Activated CD8-positive, alpha-beta T cell treated with anti-CD3 and anti-CD28 coated beads, Interleukin-2, amount 10 ng/mL, durations not matched to agents 7 days and 5 days (primary cell): ENCODE results near the gene TEX2. TPM values are rescaled to one million over a fixed set of nuclear protein-coding genes. Genes with fewer than 3 reads are reported as not detected.

Source experiments
- ATAC-seq: fragments of 150-1000 bp; cut with Tn5 transposase; one replicate; pipeline ENCODE4 v1.10.0; 2021; ENCODE audit warnings: moderate library complexity
- CTCF ChIA-PET: fragments of 350-600 bp; sonication (Branson Sonifier 250); formaldehyde crosslinking; loops from one replicate; lab custom pipeline; 2021; ENCODE audit warnings: antibody characterized with exemption; lab: Charles Lee
- POLR2A ChIA-PET: fragments of 350-600 bp; sonication (Branson Sonifier 250); formaldehyde crosslinking; loops from one replicate; lab custom pipeline; 2021; ENCODE audit warnings: antibody characterized with exemption; lab: Charles Lee
- DNase-seq: peaks from one replicate; pipeline ENCODE4 v3.0.0-alpha.2; 2020
- H3K27ac Mint-ChIP-seq: one replicate; pipeline ENCODE4 v1.8.0; 2021; ENCODE audit warnings: mild to moderate bottlenecking, mixed read lengths
- H3K27me3 Mint-ChIP-seq: one replicate; pipeline ENCODE4 v1.8.0; 2021; ENCODE audit warnings: low read depth, mixed read lengths
- H3K36me3 Mint-ChIP-seq: one replicate; pipeline ENCODE4 v1.8.0; 2021; ENCODE audit warnings: low read depth, mixed read lengths
- H3K4me1 Mint-ChIP-seq: one replicate; pipeline ENCODE4 v1.8.0; 2021; ENCODE audit warnings: low read depth, mixed read lengths
- H3K4me3 Mint-ChIP-seq: one replicate; pipeline ENCODE4 v1.8.0; 2021; ENCODE audit warnings: mild to moderate bottlenecking, mixed read lengths
- H3K9me3 Mint-ChIP-seq: one replicate; pipeline ENCODE4 v1.8.0; 2022; ENCODE audit warnings: mixed read lengths; ENCODE audit not compliant: insufficient read depth
- total RNA-seq, 2 experiments: library from RNA; stranded (reverse); gene quantifications; one replicate each; pipeline ENCODE4 v1.2.3, GENCODE V29; 2021

The TEX2 gene
- total RNA-seq, 2 experiments from 2014 or later, result 16.1 to 16.2 TPM

- DNase-seq (no peak), ATAC-seq (no peak)
- no peak overlapping the region for H3K27ac Mint-ChIP-seq
- H3K9me3 Mint-ChIP-seq, result no peaks in the 10 kb centered on the region
- H3K4me1 Mint-ChIP-seq, result peaks cover 6% of the 10 kb centered on the region
- H3K4me3 Mint-ChIP-seq, result no peak overlapping the region
- no peaks in the 10 kb centered on the region for H3K27me3 Mint-ChIP-seq
- POLR2A ChIA-PET, result interaction anchor here (0.6 kb wide), 1 partner anchor 88 kb away, joined by 4 read pairs; no protein-coding TSS in a partner anchor
- H3K36me3 Mint-ChIP-seq, result no peaks in the 10 kb centered on the region
- CTCF ChIA-PET, result interaction anchor here (1.2 kb wide), 1 partner anchor 214 kb away, joined by 4 read pairs; no protein-coding TSS in a partner anchor
These were observed 57.3 kb downstream of the TEX2 start for GRCh38 chr17:64205804-64206203.

- Mint-ChIP-seq H3K9me3 (peaks cover under 1% of the 10 kb centered on the region), H3K36me3 (peaks cover 3% of the 10 kb centered on the region), H3K4me3 (no peak overlapping the region), H3K4me1 (peaks cover 13% of the 10 kb centered on the region), H3K27me3 (no peaks in the 10 kb centered on the region), H3K27ac (no peak overlapping the region)
- DNase-seq (no peak), ATAC-seq (no peak)
- CTCF ChIA-PET, result no interaction called here
- POLR2A ChIA-PET, result no interaction called here
These were observed 59.4 kb downstream of the TEX2 start for GRCh38 chr17:64203630-64204029.

DNA sequence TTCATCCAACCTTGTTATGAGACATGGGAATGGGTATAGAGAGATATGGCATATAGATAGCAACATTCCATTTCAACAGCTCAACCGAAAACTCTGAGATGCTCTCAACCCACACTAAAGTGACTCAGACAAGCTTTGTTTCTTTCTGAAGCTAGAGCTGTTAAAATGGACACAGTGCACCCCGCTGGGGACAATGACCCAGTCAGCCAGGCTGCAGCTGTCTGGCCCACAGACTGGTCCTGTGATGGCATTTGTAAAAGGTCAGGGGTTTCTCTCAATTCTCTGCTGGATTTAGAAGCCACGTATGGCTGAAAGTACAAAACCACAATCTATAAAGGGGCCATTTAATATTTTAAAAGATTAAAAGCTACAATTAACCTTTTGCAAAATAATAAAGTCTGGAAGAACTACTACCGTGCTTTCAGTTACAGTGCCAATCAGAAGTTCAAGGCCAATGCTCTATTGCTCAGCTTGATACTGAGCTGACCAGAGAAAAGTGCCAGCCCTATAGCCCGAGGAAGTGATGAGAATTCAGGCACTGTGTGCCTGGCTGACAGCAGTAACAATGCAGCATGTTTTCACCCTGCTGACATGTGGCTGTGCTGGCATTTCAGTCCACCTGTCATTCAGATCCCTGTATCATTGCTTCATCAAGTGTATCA is 60.2 kb downstream of the TEX2 start:
- DNase-seq (no peak), ATAC-seq (no peak)
- ChIA-PET CTCF (interaction anchor here (0.7 kb wide), 1 partner anchor 178 kb away, joined by 3 read pairs; no protein-coding TSS in a partner anchor), POLR2A (no interaction called here)
- Mint-ChIP-seq H3K9me3 (peaks cover 9% of the 10 kb centered on the region), H3K27me3 (no peaks in the 10 kb centered on the region), H3K4me1 (peaks cover 13% of the 10 kb centered on the region), H3K36me3 (peaks cover 8% of the 10 kb centered on the region), H3K4me3 (no peak overlapping the region), H3K27ac (no peak overlapping the region)

- ATAC-seq (no peak), DNase-seq (no peak)
- ChIA-PET POLR2A (no interaction called here), CTCF (interaction anchor here (1.1 to 1.3 kb wide), 3 partner anchors 10 to 297 kb away, joined by 3 read pairs; no protein-coding TSS in a partner anchor)
- peaks cover 9% of the 10 kb centered on the region for H3K9me3 Mint-ChIP-seq
- no peak overlapping the region for H3K4me3 Mint-ChIP-seq
- no peaks in the 10 kb centered on the region for H3K27me3 Mint-ChIP-seq
- peaks cover 12% of the 10 kb centered on the region for H3K36me3 Mint-ChIP-seq
- no peak overlapping the region for H3K27ac Mint-ChIP-seq
- peaks cover 10% of the 10 kb centered on the region for H3K4me1 Mint-ChIP-seq
These were observed 62.7 kb downstream of the TEX2 start for GRCh38 chr17:64200080-64201032.

DNA sequence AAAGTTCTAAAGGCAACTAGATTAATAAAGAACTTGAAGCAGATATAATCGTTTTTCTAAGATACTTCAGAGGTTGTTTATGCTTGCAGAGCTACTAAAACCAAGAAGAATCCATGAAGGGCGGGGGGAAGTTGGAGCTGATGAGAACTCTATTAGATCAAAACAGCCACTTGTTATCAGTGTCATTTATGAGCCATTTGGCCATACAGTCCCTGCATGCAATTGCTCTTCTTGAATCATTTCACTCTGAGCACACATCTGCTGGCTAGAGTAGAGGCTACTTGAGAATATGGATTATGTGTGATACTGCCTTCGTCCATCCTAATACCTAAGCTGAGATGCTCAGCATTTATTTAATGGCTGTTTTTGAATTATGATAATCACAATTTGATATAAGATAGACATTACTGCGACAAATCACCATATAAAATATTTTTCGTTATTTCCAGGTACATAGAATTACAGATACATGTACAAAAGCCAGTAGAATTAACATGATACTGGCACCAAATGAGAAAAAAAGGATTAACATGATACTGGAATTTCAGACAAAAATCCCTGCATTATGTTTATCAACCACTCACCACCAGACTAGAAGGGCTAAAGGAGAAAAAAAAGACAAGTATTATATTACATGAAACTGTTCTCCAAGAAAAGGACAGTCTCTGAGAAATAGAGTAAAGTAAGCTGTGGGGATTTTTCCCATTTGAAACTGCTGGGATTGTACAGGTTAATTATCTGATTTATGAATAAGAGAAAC is 64.5 kb downstream of the TEX2 start:
- CTCF ChIA-PET, result interaction anchor here (0.8 to 1.0 kb wide), 4 partner anchors 32 to 350 kb away, joined by 3 read pairs; no protein-coding TSS in a partner anchor
- H3K9me3 Mint-ChIP-seq, result peaks cover 9% of the 10 kb centered on the region
- no peak overlapping the region for H3K4me3 Mint-ChIP-seq
- POLR2A ChIA-PET, result no interaction called here
- DNase-seq, result no peak
- ATAC-seq, result no peak
- peaks cover 14% of the 10 kb centered on the region for H3K36me3 Mint-ChIP-seq
- no peaks in the 10 kb centered on the region for H3K27me3 Mint-ChIP-seq
- peaks cover 10% of the 10 kb centered on the region for H3K4me1 Mint-ChIP-seq
- no peak overlapping the region for H3K27ac Mint-ChIP-seq

GRCh38 chr17:64196601-64197000 is 66.5 kb downstream of the TEX2 start:
- DNase-seq (no peak), ATAC-seq (no peak)
- CTCF ChIA-PET, result interaction anchor here (1.1 kb wide), 1 partner anchor 40 kb away, joined by 3 read pairs; no protein-coding TSS in a partner anchor
- Mint-ChIP-seq H3K9me3 (peaks cover 9% of the 10 kb centered on the region), H3K4me3 (no peak overlapping the region), H3K27ac (no peak overlapping the region), H3K36me3 (peaks cover 14% of the 10 kb centered on the region), H3K4me1 (peaks cover 10% of the 10 kb centered on the region), H3K27me3 (no peaks in the 10 kb centered on the region)
- POLR2A ChIA-PET, result no interaction called here

DNA sequence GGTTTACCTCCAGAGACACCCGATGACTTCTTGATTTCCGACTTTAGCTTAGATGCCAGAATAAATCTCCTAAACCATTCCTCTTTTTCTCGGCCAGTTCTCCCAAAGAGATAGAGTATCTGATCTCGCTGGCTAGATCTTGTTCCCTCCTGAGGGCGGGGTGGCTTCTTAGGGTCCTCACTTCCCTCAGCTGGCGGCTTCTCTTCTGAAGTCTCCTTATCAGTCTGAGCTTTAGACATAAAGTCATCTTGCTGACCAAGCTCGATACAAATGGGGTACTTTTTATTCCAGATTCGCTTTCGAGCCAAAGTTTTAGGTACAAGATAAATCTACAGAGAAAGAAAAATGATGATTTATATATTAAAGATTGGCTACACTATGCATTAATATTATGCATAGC is 69.5 kb downstream of the TEX2 start:
- CTCF ChIA-PET, result interaction anchor here (1.2 to 2.1 kb wide), 4 partner anchors 19 to 113 kb away, joined by 3 to 7 read pairs (median 4); no protein-coding TSS in a partner anchor
- Mint-ChIP-seq H3K9me3 (peaks cover 8% of the 10 kb centered on the region), H3K27ac (no peak overlapping the region), H3K4me1 (no peaks in the 10 kb centered on the region), H3K36me3 (peaks cover 10% of the 10 kb centered on the region), H3K4me3 (no peak overlapping the region), H3K27me3 (no peaks in the 10 kb centered on the region)
- no peak for DNase-seq
- POLR2A ChIA-PET, result no interaction called here
- ATAC-seq, result no peak

- Mint-ChIP-seq H3K9me3 (no peaks in the 10 kb centered on the region), H3K4me1 (no peaks in the 10 kb centered on the region), H3K36me3 (peaks cover 7% of the 10 kb centered on the region), H3K4me3 (no peak overlapping the region), H3K27ac (no peak overlapping the region), H3K27me3 (no peaks in the 10 kb centered on the region)
- ChIA-PET CTCF (interaction anchor here (1.6 kb wide), 1 partner anchor 99 kb away, joined by 4 read pairs; no protein-coding TSS in a partner anchor), POLR2A (no interaction called here)
- ATAC-seq (no peak), DNase-seq (no peak)
These were observed 70.5 kb downstream of the TEX2 start for GRCh38 chr17:64192589-64192988.

GRCh38 chr17:64190472-64190871 is 72.6 kb downstream of the TEX2 start:
- ChIA-PET CTCF (no interaction called here), POLR2A (no interaction called here)
- ATAC-seq (no peak), DNase-seq (no peak)
- H3K27ac Mint-ChIP-seq, result no peak overlapping the region
- no peaks in the 10 kb centered on the region for H3K4me1 Mint-ChIP-seq
- H3K4me3 Mint-ChIP-seq, result no peak overlapping the region
- H3K36me3 Mint-ChIP-seq, result peaks cover 9% of the 10 kb centered on the region
- H3K27me3 Mint-ChIP-seq, result no peaks in the 10 kb centered on the region
- no peaks in the 10 kb centered on the region for H3K9me3 Mint-ChIP-seq

GRCh38 chr17:64188088-64188487 is 75.0 kb downstream of the TEX2 start:
- peaks cover 7% of the 10 kb centered on the region for H3K36me3 Mint-ChIP-seq
- H3K27me3 Mint-ChIP-seq, result no peaks in the 10 kb centered on the region
- H3K9me3 Mint-ChIP-seq, result no peaks in the 10 kb centered on the region
- DNase-seq, result no peak
- no peak for ATAC-seq
- peaks cover 14% of the 10 kb centered on the region for H3K4me1 Mint-ChIP-seq
- H3K27ac Mint-ChIP-seq, result no peak overlapping the region
- no peak overlapping the region for H3K4me3 Mint-ChIP-seq
- CTCF ChIA-PET, result no interaction called here
- POLR2A ChIA-PET, result interaction anchor here (1.2 kb wide), 1 partner anchor 42 kb away, joined by 3 read pairs; no protein-coding TSS in a partner anchor
